BLaER1 (cell line): Measurements from ENCODE around the gene PRICKLE2.

Experiments
- H3K27ac ChIP-seq: shearing (Covaris generic); formaldehyde crosslinking; 2 replicates; pipeline ENCODE4 v1.8.1; 2022
- H3K27me3 ChIP-seq: shearing (Covaris generic); formaldehyde crosslinking; 2 replicates; pipeline ENCODE4 v1.8.1; 2022
- H3K36me3 ChIP-seq: shearing (Covaris generic); formaldehyde crosslinking; 2 replicates; pipeline ENCODE4 v1.8.1; 2022
- H3K4me1 ChIP-seq: shearing (Covaris generic); formaldehyde crosslinking; 2 replicates; pipeline ENCODE4 v1.8.1; 2022
- H3K4me2 ChIP-seq: shearing (Covaris generic); formaldehyde crosslinking; 2 replicates; pipeline ENCODE4 v1.8.1; 2022
- H3K4me3 ChIP-seq: shearing (Covaris generic); formaldehyde crosslinking; 2 replicates; pipeline ENCODE4 v1.8.1; 2022
- H3K9ac ChIP-seq: shearing (Covaris generic); formaldehyde crosslinking; 2 replicates; pipeline ENCODE4 v1.8.1; 2022
- H3K9me3 ChIP-seq: shearing (Covaris generic); formaldehyde crosslinking; 2 replicates; pipeline ENCODE4 v1.8.1; 2022
- H4K20me1 ChIP-seq: shearing (Covaris generic); formaldehyde crosslinking; 2 replicates; pipeline ENCODE4 v1.8.1; 2022
- Cebpa-rat ChIP-seq: shearing (Covaris generic); IDR thresholded peaks from 2 replicates; pipeline ENCODE4 v1.8.1; 2022

PRICKLE2 gene

GRCh38 chr3:64140651-64141050, 84.6 kb downstream of the PRICKLE2 start:
- Histone ChIP-seq H3K4me1 (no peaks in the 10 kb centered on the region), H3K36me3 (no peaks in the 10 kb centered on the region), H3K4me2 (no peak overlapping the region), H3K27ac (no peak overlapping the region), H3K27me3 (no peaks in the 10 kb centered on the region), H3K4me3 (no peak overlapping the region), H3K9me3 (no peaks in the 10 kb centered on the region), H3K9ac (no peak overlapping the region), H4K20me1 (no peaks in the 10 kb centered on the region)
- no peak for TF ChIP-seq Cebpa-rat

GRCh38 chr3:64138656-64139375, 86.5 kb downstream of the PRICKLE2 start:
- H4K20me1 ChIP-seq: no peaks in the 10 kb centered on the region
- no peaks in the 10 kb centered on the region for H3K9me3 ChIP-seq
- TF ChIP-seq Cebpa-rat: no peak
- no peak overlapping the region for H3K4me2 ChIP-seq
- no peak overlapping the region for H3K4me3 ChIP-seq
- H3K4me1 ChIP-seq: no peaks in the 10 kb centered on the region
- H3K27me3 ChIP-seq: no peaks in the 10 kb centered on the region
- H3K9ac ChIP-seq: no peak overlapping the region
- no peak overlapping the region for H3K27ac ChIP-seq
- no peaks in the 10 kb centered on the region for H3K36me3 ChIP-seq

GRCh38 chr3:64138046-64138445, 87.2 kb downstream of the PRICKLE2 start:
- Histone ChIP-seq H3K4me1 (no peaks in the 10 kb centered on the region), H3K4me2 (no peak overlapping the region), H3K4me3 (no peak overlapping the region), H3K9me3 (no peaks in the 10 kb centered on the region), H3K36me3 (no peaks in the 10 kb centered on the region), H3K27ac (no peak overlapping the region), H3K9ac (no peak overlapping the region), H4K20me1 (no peaks in the 10 kb centered on the region), H3K27me3 (no peaks in the 10 kb centered on the region)
- no peak for TF ChIP-seq Cebpa-rat

GRCh38 chr3:64134882-64135281, 90.4 kb downstream of the PRICKLE2 start:
- no peak overlapping the region for H3K4me2 ChIP-seq
- no peaks in the 10 kb centered on the region for H3K36me3 ChIP-seq
- H4K20me1 ChIP-seq: no peaks in the 10 kb centered on the region
- TF ChIP-seq Cebpa-rat: no peak
- no peak overlapping the region for H3K27ac ChIP-seq
- no peaks in the 10 kb centered on the region for H3K4me1 ChIP-seq
- H3K27me3 ChIP-seq: no peaks in the 10 kb centered on the region
- H3K9me3 ChIP-seq: no peaks in the 10 kb centered on the region
- H3K4me3 ChIP-seq: no peak overlapping the region
- no peak overlapping the region for H3K9ac ChIP-seq

GRCh38 chr3:64133987-64134386, 91.3 kb downstream of the PRICKLE2 start:
- Histone ChIP-seq H3K9ac (no peak overlapping the region), H4K20me1 (no peaks in the 10 kb centered on the region), H3K27ac (no peak overlapping the region), H3K4me2 (no peak overlapping the region), H3K4me1 (no peaks in the 10 kb centered on the region), H3K36me3 (no peaks in the 10 kb centered on the region), H3K9me3 (no peaks in the 10 kb centered on the region), H3K27me3 (no peaks in the 10 kb centered on the region), H3K4me3 (no peak overlapping the region)
- no peak for TF ChIP-seq Cebpa-rat

GRCh38 chr3:64133272-64133671, 92.0 kb downstream of the PRICKLE2 start:
- no peaks in the 10 kb centered on the region for H3K4me1 ChIP-seq
- H3K4me2 ChIP-seq: no peak overlapping the region
- no peaks in the 10 kb centered on the region for H3K9me3 ChIP-seq
- H3K9ac ChIP-seq: no peak overlapping the region
- no peaks in the 10 kb centered on the region for H3K36me3 ChIP-seq
- no peak for TF ChIP-seq Cebpa-rat
- no peaks in the 10 kb centered on the region for H4K20me1 ChIP-seq
- H3K27me3 ChIP-seq: no peaks in the 10 kb centered on the region
- H3K27ac ChIP-seq: no peak overlapping the region
- H3K4me3 ChIP-seq: no peak overlapping the region

GRCh38 chr3:64131725-64132469, 93.4 kb downstream of the PRICKLE2 start:
- no peak for TF ChIP-seq Cebpa-rat
- Histone ChIP-seq H3K9ac (no peak overlapping the region), H4K20me1 (no peaks in the 10 kb centered on the region)

GRCh38 chr3:64130436-64130835, 94.8 kb downstream of the PRICKLE2 start:
- no peak for TF ChIP-seq Cebpa-rat
- Histone ChIP-seq H3K4me3 (no peak overlapping the region), H3K9me3 (no peaks in the 10 kb centered on the region), H3K27me3 (no peaks in the 10 kb centered on the region), H3K36me3 (no peaks in the 10 kb centered on the region), H3K4me2 (no peak overlapping the region), H3K4me1 (no peaks in the 10 kb centered on the region), H3K27ac (no peak overlapping the region), H3K9ac (no peak overlapping the region), H4K20me1 (no peaks in the 10 kb centered on the region)

More at GRCh38 chr3:64131725-64132469, 93.4 kb downstream of the PRICKLE2 start:
- Histone ChIP-seq H3K4me1 (no peaks in the 10 kb centered on the region), H3K4me2 (no peak overlapping the region), H3K9me3 (no peaks in the 10 kb centered on the region), H3K27me3 (no peaks in the 10 kb centered on the region), H3K36me3 (no peaks in the 10 kb centered on the region), H3K4me3 (no peak overlapping the region), H3K27ac (no peak overlapping the region)

GRCh38 chr3:64129581-64129980, 95.7 kb downstream of the PRICKLE2 start:
- Histone ChIP-seq H3K4me1 (no peaks in the 10 kb centered on the region), H3K36me3 (no peaks in the 10 kb centered on the region), H3K4me2 (no peak overlapping the region), H3K4me3 (no peak overlapping the region), H3K27me3 (no peaks in the 10 kb centered on the region), H3K27ac (no peak overlapping the region), H3K9ac (no peak overlapping the region), H3K9me3 (peaks cover under 1% of the 10 kb centered on the region; the same call in 1 of the 2 replicates), H4K20me1 (no peaks in the 10 kb centered on the region)
- TF ChIP-seq Cebpa-rat: no peak

- H3K4me2 ChIP-seq: no peak overlapping the region
- H3K4me1 ChIP-seq: no peaks in the 10 kb centered on the region
- no peaks in the 10 kb centered on the region for H3K36me3 ChIP-seq
- H3K4me3 ChIP-seq: no peak overlapping the region
- H3K27ac ChIP-seq: no peak overlapping the region
- TF ChIP-seq Cebpa-rat: no peak
- H3K27me3 ChIP-seq: no peaks in the 10 kb centered on the region
- peaks cover 4% of the 10 kb centered on the region; the same call in 1 of the 2 replicates for H3K9me3 ChIP-seq
- H4K20me1 ChIP-seq: no peaks in the 10 kb centered on the region
- no peak overlapping the region for H3K9ac ChIP-seq
These were observed 96.2 kb downstream of the PRICKLE2 start for GRCh38 chr3:64129106-64129505.
